T-helper 2 cell treated with Interferon-gamma antibody and Interleukin-4, amounts not matched to agents 5 μg/mL and 100 μg/mL, for 36 hours (primary cell): ENCODE results near the gene PRAMEF9.
A peak's percentile ranks its signal among the peaks of the same experiment; 100 is the strongest.
"Not testable (repeated sequence)": the region's sequence is repeated elsewhere in the genome, so short reads cannot be mapped to it uniquely, and the experiment has no call there.

ENCODE experiments used
- DNase-seq: peaks from one replicate; pipeline ENCODE4 v3.0.0; 2021; ENCODE audit warnings: low spot score
- H3K27ac Mint-ChIP-seq: one replicate; pipeline ENCODE4 v1.8.0; 2021; ENCODE audit warnings: mild to moderate bottlenecking, mixed read lengths
- H3K27me3 Mint-ChIP-seq: one replicate; pipeline ENCODE4 v1.8.0; 2021; ENCODE audit warnings: low read depth, mixed read lengths
- H3K36me3 Mint-ChIP-seq: one replicate; pipeline ENCODE4 v1.8.0; 2021; ENCODE audit warnings: low read depth, mixed read lengths
- H3K4me1 Mint-ChIP-seq: one replicate; pipeline ENCODE4 v1.8.0; 2021; ENCODE audit warnings: low read depth, mixed read lengths
- H3K4me3 Mint-ChIP-seq: one replicate; pipeline ENCODE4 v1.8.0; 2022; ENCODE audit warnings: mild to moderate bottlenecking, moderate library complexity, mixed read lengths
- H3K9me3 Mint-ChIP-seq: one replicate; pipeline ENCODE4 v1.8.0; 2021; ENCODE audit warnings: mixed read lengths

Gene PRAMEF9

DNA sequence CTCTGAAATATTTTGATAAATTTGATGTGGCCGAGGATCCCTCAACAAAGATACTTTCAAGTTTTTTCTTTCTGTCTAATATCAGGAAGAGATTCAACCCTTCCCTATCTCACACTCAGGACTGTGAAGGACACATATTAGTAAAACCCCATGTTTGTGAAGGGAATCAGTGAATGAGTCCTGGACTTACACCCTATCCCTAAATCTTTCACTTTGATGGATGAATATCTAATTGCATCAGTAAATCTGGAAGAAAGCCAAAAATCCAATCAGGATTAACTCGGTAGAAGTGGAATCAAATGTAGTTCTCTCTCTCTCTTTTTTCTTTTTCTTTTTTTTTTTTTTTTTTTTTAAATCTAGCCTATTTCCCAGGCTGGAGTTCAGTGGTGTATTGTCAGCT is at the start of gene PRAMEF9:
PRAMEF9 (plus strand) TSS at position 301 of the 400 bp plus-strand sequence. CDS start 3,433 bp downstream, outside the sequence.
- H3K9me3 Mint-ChIP-seq, H3K36me3 Mint-ChIP-seq, H3K27me3 Mint-ChIP-seq, H3K27ac Mint-ChIP-seq, H3K4me1 Mint-ChIP-seq, DNase-seq, H3K4me3 Mint-ChIP-seq: not testable (repeated sequence)

DNA sequence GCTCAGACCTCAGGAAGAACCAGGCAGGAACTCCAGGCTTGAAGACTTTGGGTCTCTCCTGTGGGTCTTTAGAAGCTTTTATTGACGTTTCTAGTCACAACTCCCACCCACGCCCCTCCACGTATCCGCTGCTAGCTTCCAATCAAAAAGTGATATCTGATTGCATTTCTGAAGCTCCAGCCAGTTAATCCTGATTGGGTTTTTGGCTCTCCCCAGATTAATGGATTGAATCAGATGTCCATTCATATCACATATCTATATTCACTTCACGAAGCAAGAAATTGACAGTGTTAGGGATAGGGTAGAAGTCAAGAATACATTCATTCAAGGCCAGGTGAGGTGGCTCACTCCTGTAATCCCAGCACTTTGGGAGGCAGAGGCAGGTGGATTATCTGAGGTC is 15.7 kb upstream of the PRAMEF9 start, which contains the start of gene PRAMEF26:
PRAMEF26 (minus strand) TSS at position 101 of the 400 bp plus-strand sequence. CDS start 2,914 bp downstream, outside the sequence.
- not testable (repeated sequence) for DNase-seq, H3K27me3 Mint-ChIP-seq, H3K27ac Mint-ChIP-seq, H3K9me3 Mint-ChIP-seq, H3K36me3 Mint-ChIP-seq, H3K4me1 Mint-ChIP-seq, H3K4me3 Mint-ChIP-seq

DNA sequence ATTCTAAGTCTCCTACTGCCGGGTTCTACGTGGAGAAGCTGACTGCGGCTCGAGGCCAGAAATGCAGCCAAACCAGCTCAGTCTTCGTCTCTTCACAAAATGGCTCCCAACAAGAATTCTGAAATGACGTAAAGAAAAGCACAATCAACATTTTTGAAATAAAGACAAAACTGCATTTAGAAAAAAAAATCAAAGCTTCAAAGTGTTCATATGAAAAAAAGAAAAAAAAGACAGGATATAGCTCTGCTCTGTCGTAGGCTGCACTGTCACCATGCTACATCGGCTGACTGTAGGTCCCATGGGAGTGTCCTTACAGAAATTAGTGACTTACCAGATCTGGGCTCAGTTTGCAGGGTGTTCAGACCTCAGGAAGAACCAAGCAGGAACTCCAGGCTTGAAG is 6.1 kb upstream of the PRAMEF9 start, which contains the start of gene HNRNPCL4:
HNRNPCL4 (minus strand) TSS at position 101 of the 400 bp plus-strand sequence. CDS start 164 bp downstream, outside the sequence.
- not testable (repeated sequence) for H3K9me3 Mint-ChIP-seq, H3K27me3 Mint-ChIP-seq, H3K4me1 Mint-ChIP-seq, H3K27ac Mint-ChIP-seq, DNase-seq, H3K4me3 Mint-ChIP-seq, H3K36me3 Mint-ChIP-seq

DNA sequence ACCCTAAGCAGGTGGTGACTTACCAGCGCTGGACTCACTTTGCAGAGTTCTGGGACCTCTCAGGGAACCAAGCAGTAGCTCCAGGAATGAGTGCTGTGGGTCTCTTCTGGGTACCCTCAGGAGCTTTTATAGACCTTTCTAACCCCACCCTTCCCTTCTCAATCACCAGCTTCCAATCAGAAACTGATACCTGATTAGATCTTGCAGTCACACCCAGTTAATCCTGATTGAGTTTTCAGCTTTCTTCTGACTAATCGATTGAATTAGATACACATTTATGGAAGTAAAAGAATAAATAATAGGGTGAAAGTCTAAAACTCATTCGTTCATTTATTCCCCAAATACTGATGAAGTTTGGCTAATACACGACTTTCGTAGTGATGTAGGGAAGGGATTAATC is 29.7 kb downstream of the PRAMEF9 start, which contains the start of gene PRAMEF13:
PRAMEF13 (minus strand) TSS at position 101 of the 400 bp plus-strand sequence. CDS start 1,820 bp downstream, outside the sequence.
- not testable (repeated sequence) for H3K4me1 Mint-ChIP-seq, DNase-seq, H3K9me3 Mint-ChIP-seq, H3K27me3 Mint-ChIP-seq, H3K4me3 Mint-ChIP-seq, H3K27ac Mint-ChIP-seq, H3K36me3 Mint-ChIP-seq

DNA sequence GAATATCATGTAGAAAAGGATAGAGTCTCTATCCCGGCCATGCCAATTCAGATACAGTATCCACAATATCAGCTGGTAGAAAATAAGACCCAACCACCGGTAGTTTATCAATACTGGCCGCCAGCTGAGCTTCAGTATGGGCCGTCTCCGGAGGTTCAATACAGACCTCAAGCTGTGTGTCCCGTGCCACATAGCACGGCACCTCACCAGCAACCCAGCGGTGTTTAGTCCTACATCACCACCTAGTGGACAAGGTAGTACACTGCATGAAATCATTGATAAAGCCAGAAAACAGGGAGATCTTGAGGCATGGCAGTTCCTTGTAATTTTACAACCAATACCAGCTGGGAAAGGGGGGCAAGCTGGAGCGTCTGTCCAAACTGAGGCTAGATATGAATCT is 37.1 kb downstream of the PRAMEF9 start:
- not testable (repeated sequence) for H3K4me3 Mint-ChIP-seq

DNA sequence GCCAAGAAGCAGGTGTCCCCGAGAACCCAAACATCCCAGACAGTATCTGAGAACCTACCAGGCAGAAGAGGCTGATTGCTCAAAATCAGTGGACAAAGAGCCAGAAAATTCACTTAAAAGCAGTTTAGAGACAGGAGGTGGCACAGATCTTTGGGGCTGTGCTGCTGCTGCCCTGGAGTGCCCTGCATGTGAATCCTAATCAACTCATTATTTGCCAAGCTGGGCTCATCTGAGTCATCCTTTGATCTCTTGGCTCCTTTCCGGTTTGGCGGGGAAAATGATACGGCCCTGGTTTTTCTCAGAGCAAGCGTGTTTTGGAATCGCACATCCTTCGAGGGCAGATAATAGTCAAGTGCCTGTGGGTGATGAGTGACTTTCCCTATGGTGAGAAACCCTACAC is 45.0 kb downstream of the PRAMEF9 start:
- not testable (repeated sequence) for H3K27ac Mint-ChIP-seq

More for the DNA sequence above, 37.1 kb downstream of the PRAMEF9 start:
- not testable (repeated sequence) for H3K36me3 Mint-ChIP-seq, H3K27ac Mint-ChIP-seq, H3K4me1 Mint-ChIP-seq, DNase-seq, H3K9me3 Mint-ChIP-seq, H3K27me3 Mint-ChIP-seq

DNA sequence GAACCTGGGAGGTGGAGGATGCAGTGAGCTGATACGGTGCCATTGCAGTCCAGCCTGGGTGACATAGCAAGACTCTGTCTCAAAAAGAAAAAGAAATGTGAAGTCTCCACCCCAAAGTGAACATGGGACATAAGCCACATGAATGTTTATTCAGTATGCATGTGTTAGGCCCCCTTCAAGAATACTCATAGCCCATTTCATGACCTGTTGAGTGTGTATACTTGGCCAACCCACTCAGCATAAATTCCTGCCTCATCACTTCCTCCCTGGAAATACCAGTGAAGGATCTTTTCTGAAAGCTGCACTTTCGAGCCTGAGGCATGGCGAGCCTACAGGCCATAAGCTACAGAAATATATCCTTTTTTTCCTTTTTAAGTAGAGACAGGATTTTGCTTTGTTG is 47.6 kb downstream of the PRAMEF9 start:
- H3K9me3 Mint-ChIP-seq, H3K27ac Mint-ChIP-seq, H3K4me3 Mint-ChIP-seq, DNase-seq, H3K27me3 Mint-ChIP-seq, H3K36me3 Mint-ChIP-seq, H3K4me1 Mint-ChIP-seq: not testable (repeated sequence)

More for the DNA sequence above, 45.0 kb downstream of the PRAMEF9 start:
- H3K27me3 Mint-ChIP-seq, H3K9me3 Mint-ChIP-seq, H3K4me3 Mint-ChIP-seq, H3K36me3 Mint-ChIP-seq, H3K4me1 Mint-ChIP-seq, DNase-seq: not testable (repeated sequence)

DNA sequence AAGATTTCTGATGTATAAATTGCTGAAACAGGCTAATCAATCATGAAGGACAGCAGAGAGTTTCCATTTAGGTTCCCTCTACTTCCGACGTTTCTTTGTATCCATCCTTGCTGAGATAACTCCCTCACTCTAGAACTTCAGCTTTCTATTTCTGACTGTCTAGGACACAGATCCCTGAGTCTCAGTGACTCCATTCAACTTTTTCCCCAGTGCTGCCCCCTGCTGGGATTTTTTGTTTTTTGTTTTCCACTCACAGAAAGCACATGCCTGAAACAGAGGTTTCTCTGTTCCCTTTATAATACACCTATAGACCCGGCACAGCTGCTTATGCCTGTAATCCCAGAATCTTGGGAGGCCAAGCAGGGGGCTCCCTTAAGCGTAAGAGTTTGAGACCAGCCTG is 51.1 kb downstream of the PRAMEF9 start:
- not testable (repeated sequence) for H3K36me3 Mint-ChIP-seq, H3K4me3 Mint-ChIP-seq, H3K27ac Mint-ChIP-seq, H3K9me3 Mint-ChIP-seq, H3K4me1 Mint-ChIP-seq, H3K27me3 Mint-ChIP-seq, DNase-seq

DNA sequence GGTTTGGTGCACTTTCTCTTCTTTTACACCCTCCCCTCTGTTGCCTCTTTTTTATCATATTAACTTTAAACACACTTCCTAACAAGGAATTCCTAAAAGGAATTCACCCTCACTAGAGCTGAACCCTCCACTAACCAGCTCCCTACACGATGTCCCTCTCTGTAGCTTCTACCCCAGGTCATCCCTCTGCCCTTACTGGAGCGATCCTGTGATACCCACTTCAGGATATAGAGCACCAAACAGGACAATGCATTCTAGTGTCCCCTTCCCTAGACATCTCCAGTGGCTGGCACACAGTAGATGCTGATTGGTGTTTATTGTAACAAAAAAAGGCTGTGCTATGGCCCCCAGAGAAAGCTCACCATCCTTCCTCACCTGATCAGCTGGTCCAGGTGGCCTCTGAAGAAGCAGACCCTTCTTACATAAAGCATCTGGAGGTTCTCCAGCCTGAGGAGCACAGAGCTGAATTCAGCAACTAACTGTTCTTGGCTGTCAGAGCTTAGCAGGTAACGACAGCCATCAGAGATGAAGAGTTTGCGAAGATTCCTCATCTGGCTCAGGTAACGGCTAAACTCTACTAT is 52.9 kb downstream of the PRAMEF9 start:
- Mint-ChIP-seq H3K27me3 (peaks cover 4% of the 10 kb centered on the region), H3K9me3 (no peaks in the 10 kb centered on the region), H3K4me3 (no peak overlapping the region), H3K36me3 (no peaks in the 10 kb centered on the region), H3K27ac (no peak overlapping the region), H3K4me1 (no peaks in the 10 kb centered on the region)
- peak; percentile 2 for DNase-seq

DNA sequence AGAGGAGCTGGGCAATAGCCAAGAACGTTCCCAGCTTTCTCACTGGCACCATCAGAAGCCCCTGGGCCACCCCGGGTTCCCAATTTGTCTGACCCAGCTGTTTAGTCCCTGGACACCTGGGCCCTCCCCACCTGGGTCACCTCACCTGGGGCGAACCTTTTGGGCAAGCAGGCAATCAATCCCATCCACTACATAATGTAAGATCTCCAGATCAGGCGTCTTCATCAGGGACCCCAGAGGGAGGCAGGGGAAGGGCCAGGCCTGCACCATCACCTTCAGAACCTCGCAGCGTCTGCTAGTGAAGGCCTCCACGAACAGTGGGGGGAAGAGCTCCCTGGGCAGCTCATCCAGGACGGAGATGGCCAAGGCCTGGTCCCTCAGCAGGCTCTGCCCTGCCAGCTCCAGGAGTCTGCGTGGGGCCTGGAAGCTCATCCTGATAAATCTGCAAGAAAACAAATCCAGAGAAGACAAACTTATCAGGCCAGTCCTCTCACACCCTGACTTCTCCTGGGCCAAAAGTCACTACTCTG is 54.1 kb downstream of the PRAMEF9 start, which contains the start of gene PRAMEF18:
PRAMEF18 (minus strand) TSS at position 480 of the 530 bp plus-strand sequence; CDS start at position 432, 48 bp downstream.
- H3K9me3 Mint-ChIP-seq, DNase-seq, H3K4me3 Mint-ChIP-seq, H3K27me3 Mint-ChIP-seq, H3K36me3 Mint-ChIP-seq, H3K27ac Mint-ChIP-seq, H3K4me1 Mint-ChIP-seq: not testable (repeated sequence)

DNA sequence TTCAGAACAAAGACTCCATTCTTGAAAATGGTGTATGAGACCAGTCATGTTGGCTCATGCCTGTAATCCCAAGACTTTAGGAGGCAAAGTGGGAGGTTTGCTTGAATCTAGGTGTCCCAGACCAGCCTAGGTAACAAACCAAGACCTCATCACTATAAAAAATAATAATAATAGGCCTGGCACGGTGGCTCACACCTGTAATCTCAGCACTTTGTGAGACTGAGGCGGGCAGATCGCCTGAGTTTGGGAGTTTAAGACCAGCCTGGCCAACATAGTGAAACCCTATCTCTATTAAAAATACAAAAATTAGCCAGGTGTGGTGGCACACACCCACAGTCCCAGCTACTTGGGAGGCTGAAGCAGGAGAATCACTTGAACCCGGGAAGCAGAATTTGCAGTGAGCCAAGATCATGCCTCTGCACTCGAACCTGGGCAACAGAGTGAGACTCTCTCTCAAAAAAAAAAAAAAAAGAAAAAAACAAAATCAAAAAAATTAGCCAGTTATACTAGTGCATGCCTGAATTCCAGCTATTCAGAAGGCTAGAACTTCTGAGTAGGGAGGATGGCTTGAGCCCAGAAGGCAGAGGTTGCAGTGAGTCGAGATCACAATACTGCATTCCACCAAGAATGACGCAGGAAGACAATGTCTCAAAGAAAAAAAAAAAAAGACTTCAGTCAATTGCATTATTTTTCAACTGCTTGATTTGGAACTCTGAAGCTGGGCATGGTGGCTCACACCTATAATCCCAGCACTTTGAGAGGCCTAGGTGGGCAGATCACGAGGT is 55.8 kb downstream of the PRAMEF9 start:
- not testable (repeated sequence) for H3K4me3 Mint-ChIP-seq, H3K27me3 Mint-ChIP-seq, H3K36me3 Mint-ChIP-seq, DNase-seq, H3K4me1 Mint-ChIP-seq, H3K9me3 Mint-ChIP-seq, H3K27ac Mint-ChIP-seq

DNA sequence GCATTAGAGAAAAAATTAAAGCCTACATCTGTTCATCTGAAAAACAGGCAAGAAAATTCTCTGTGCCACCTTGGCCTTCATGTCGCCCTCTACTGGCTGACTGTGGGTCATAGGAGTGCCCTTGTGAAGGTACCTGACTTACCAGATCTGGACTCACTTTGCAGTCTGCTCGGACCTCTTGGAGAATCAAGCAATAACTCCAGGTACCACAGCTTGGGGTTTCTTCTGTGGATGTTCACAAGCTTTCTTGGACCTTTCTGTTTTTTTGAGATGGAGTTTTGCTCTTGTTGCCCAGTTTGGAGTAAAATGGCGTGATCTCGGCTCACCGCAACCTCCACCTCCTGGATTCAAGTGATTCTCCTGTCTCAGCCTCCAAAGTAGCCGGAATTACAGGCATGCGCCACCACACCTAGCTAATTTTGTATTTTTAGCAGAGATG is 56.7 kb downstream of the PRAMEF9 start:
- Mint-ChIP-seq H3K9me3 (no peaks in the 10 kb centered on the region), H3K27me3 (peaks cover 4% of the 10 kb centered on the region), H3K27ac (no peak overlapping the region), H3K4me3 (no peak overlapping the region), H3K36me3 (no peaks in the 10 kb centered on the region), H3K4me1 (no peaks in the 10 kb centered on the region)
- DNase-seq, result peak; percentile 15
